H54 (cell line): Measurements from ENCODE around the gene STK35.

Experiments
- DNase-seq: peaks from one replicate; pipeline ENCODE4 v3.0.0; 2011; ENCODE audit warnings: low spot score, mixed read lengths; ENCODE audit not compliant: insufficient read length
- FAIRE-seq: peaks from 3 replicates; lab custom pipeline; 2011; peaks lifted over from hg19 to GRCh38; lab: Jason Lieb, UNC
- POLR2A ChIP-seq: IDR thresholded peaks from 2 replicates; pipeline ENCODE4 v1.6.1; 2011; ENCODE audit warnings: low read depth, mild to moderate bottlenecking, low read length

The STK35 gene

GRCh38 chr20:2114990-2115681, 13.5 kb downstream of the STK35 start:
- DNase-seq (no peak), FAIRE-seq (no peak)
- TF ChIP-seq POLR2A: no peak

- DNase-seq (no peak), FAIRE-seq (no peak)
- TF ChIP-seq POLR2A: no peak
These were observed 14.7 kb downstream of the STK35 start for GRCh38 chr20:2116170-2116940.

GRCh38 chr20:2118783-2119182, 17.2 kb downstream of the STK35 start:
- TF ChIP-seq POLR2A: no peak
- DNase-seq (no peak), FAIRE-seq (no peak)

GRCh38 chr20:2122936-2123335, 21.3 kb downstream of the STK35 start:
- no peak for TF ChIP-seq POLR2A
- FAIRE-seq: no peak
- no peak for DNase-seq

- FAIRE-seq: no peak
- no peak for TF ChIP-seq POLR2A
- no peak for DNase-seq
These were observed 22.1 kb downstream of the STK35 start for GRCh38 chr20:2123720-2124119.

GRCh38 chr20:2124564-2125213, 23.1 kb downstream of the STK35 start:
- FAIRE-seq (no peak), DNase-seq (no peak)
- no peak for TF ChIP-seq POLR2A

- FAIRE-seq: no peak
- TF ChIP-seq POLR2A: no peak
- no peak for DNase-seq
These were observed 24.0 kb downstream of the STK35 start for GRCh38 chr20:2125474-2126112.

GRCh38 chr20:2127238-2127637, 25.6 kb downstream of the STK35 start:
- DNase-seq: no peak
- TF ChIP-seq POLR2A: no peak
- no peak for FAIRE-seq

GRCh38 chr20:2128542-2128941, 26.9 kb downstream of the STK35 start:
- no peak for DNase-seq
- TF ChIP-seq POLR2A: no peak
- no peak for FAIRE-seq

GRCh38 chr20:2130062-2130591, 28.5 kb downstream of the STK35 start:
- TF ChIP-seq POLR2A: no peak
- FAIRE-seq (no peak), DNase-seq (no peak)

GRCh38 chr20:2130683-2131082, 29.1 kb downstream of the STK35 start:
- no peak for FAIRE-seq

GRCh38 chr20:2131366-2131765, 29.7 kb downstream of the STK35 start:
- DNase-seq (no peak), FAIRE-seq (no peak)
- no peak for TF ChIP-seq POLR2A

More at GRCh38 chr20:2130683-2131082, 29.1 kb downstream of the STK35 start:
- DNase-seq: no peak
- TF ChIP-seq POLR2A: no peak

GRCh38 chr20:2132461-2132901, 30.9 kb downstream of the STK35 start:
- no peak for FAIRE-seq
- no peak for TF ChIP-seq POLR2A
- DNase-seq: no peak
